Calu3 (cell line): ENCODE measurements around the gene KCNH5. TPM values are rescaled to one million over a fixed set of nuclear protein-coding genes. Genes with fewer than 3 reads are reported as not detected.
"Not testable (repeated sequence)": the region's sequence is repeated elsewhere in the genome, so short reads cannot be mapped to it uniquely, and the experiment has no call there.

ENCODE experiments used
- BruUV-seq: library from RNA; stranded (reverse); fragments of 400-500 nt; replicated peaks from 2 replicates; lab custom pipeline; 2021; lab: Mats Ljungman, UMichigan
- CTCF ChIA-PET: fragments of 300-600 bp; sonication (Branson Sonifier 250); formaldehyde crosslinking; loops from one replicate; lab custom pipeline; 2022; ENCODE audit warnings: antibody characterized with exemption; lab: Charles Lee
- DNase-seq: peaks from one replicate; pipeline ENCODE4 v3.0.0; 2022
- H3K27ac Mint-ChIP-seq: one replicate; pipeline ENCODE4 v1.8.0; 2022; ENCODE audit warnings: mixed read lengths; ENCODE audit not compliant: unreplicated experiment
- H3K27me3 Mint-ChIP-seq: one replicate; pipeline ENCODE4 v1.8.0; 2022; ENCODE audit warnings: mixed read lengths; ENCODE audit not compliant: unreplicated experiment
- H3K36me3 Mint-ChIP-seq: one replicate; pipeline ENCODE4 v1.8.0; 2022; ENCODE audit warnings: mild to moderate bottlenecking, moderate library complexity, mixed read lengths; ENCODE audit not compliant: insufficient read depth, unreplicated experiment
- H3K4me1 Mint-ChIP-seq: one replicate; pipeline ENCODE4 v1.8.0; 2022; ENCODE audit warnings: mild to moderate bottlenecking, low read depth, mixed read lengths; ENCODE audit not compliant: unreplicated experiment
- H3K4me3 Mint-ChIP-seq: one replicate; pipeline ENCODE4 v1.8.0; 2022; ENCODE audit warnings: mild to moderate bottlenecking, low read depth, moderate library complexity, mixed read lengths; ENCODE audit not compliant: unreplicated experiment
- H3K9me3 Mint-ChIP-seq: one replicate; pipeline ENCODE4 v1.8.0; 2022; ENCODE audit warnings: low read depth, mixed read lengths; ENCODE audit not compliant: unreplicated experiment
- CTCF ChIP-seq: fragments of 200-600 bp; IDR thresholded peaks from one replicate; pipeline ENCODE4 v1.8.0; 2022; ENCODE audit warnings: antibody characterized with exemption; ENCODE audit not compliant: unreplicated experiment
- intact Hi-C: fragments of 100-400 bp; cut with micrococcal nuclease; formaldehyde crosslinking; loops from one replicate; pipeline ENCODE4 v1.10.0; 2022; ENCODE audit not compliant: unreplicated experiment
- total RNA-seq: library from RNA; stranded (reverse); gene quantifications from 2 replicates; pipeline ENCODE4 v1.2.3, GENCODE V29; 2022

KCNH5 gene
- total RNA-seq, 1 experiment from 2014 or later: not detected

- Mint-ChIP-seq H3K4me3 (no peak overlapping the region), H3K27ac (no peak overlapping the region), H3K9me3 (peaks cover 3% of the 10 kb centered on the region), H3K27me3 (no peaks in the 10 kb centered on the region), H3K4me1 (no peaks in the 10 kb centered on the region), H3K36me3 (no peaks in the 10 kb centered on the region)
- DNase-seq: no peak
- BruUV-seq: no TSS peak
- TF ChIP-seq CTCF: no peak
- intact Hi-C loops: no loop called here
- CTCF ChIA-PET: no interaction called here
These were observed 237.6 kb downstream of the KCNH5 start for GRCh38 chr14:62807636-62808035.

GRCh38 chr14:62800577-62800976 lies 244.7 kb downstream of the KCNH5 start:
- H3K27ac Mint-ChIP-seq: no peak overlapping the region
- CTCF ChIA-PET: interaction anchor here (0.7 kb wide), 1 partner anchor 13 kb away, joined by 5 read pairs; no protein-coding TSS in a partner anchor
- no peak for TF ChIP-seq CTCF
- no peaks in the 10 kb centered on the region for H3K36me3 Mint-ChIP-seq
- H3K27me3 Mint-ChIP-seq: no peaks in the 10 kb centered on the region
- no peak overlapping the region for H3K4me3 Mint-ChIP-seq
- DNase-seq: no peak
- no peaks in the 10 kb centered on the region for H3K9me3 Mint-ChIP-seq
- no TSS peak for BruUV-seq
- intact Hi-C loops: no loop called here
- H3K4me1 Mint-ChIP-seq: no peaks in the 10 kb centered on the region

GRCh38 chr14:62796431-62796830 lies 248.8 kb downstream of the KCNH5 start:
- no peak for DNase-seq
- BruUV-seq: no TSS peak
- intact Hi-C loops: no loop called here
- CTCF ChIA-PET: no interaction called here
- no peaks in the 10 kb centered on the region for H3K9me3 Mint-ChIP-seq
- H3K4me3 Mint-ChIP-seq: no peak overlapping the region
- H3K4me1 Mint-ChIP-seq: no peaks in the 10 kb centered on the region
- no peaks in the 10 kb centered on the region for H3K36me3 Mint-ChIP-seq
- H3K27ac Mint-ChIP-seq: no peak overlapping the region
- H3K27me3 Mint-ChIP-seq: no peaks in the 10 kb centered on the region
- no peak for TF ChIP-seq CTCF

DNA sequence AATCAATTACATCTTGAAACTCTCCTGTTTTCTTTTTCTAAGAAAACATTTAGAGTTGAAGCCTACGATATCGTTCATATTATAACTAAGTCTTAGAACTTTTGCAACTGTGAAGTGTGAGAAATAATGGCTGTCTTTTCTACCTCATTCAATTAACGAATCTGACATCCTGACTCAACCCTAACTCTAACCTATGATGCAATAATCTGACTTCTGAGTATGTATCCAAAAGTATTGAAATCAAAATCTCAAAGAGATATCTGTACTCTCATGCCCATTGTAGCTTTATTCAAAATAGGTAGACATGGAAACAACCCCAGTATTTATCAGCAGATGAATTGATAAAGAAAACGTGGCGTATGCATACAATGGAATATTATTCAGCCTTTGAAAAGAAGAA lies 252.7 kb downstream of the KCNH5 start:
- BruUV-seq: no TSS peak

GRCh38 chr14:62781328-62781727 lies 263.9 kb downstream of the KCNH5 start:
- DNase-seq, CTCF ChIA-PET, intact Hi-C loops, H3K27ac Mint-ChIP-seq, H3K4me1 Mint-ChIP-seq, H3K4me3 Mint-ChIP-seq, BruUV-seq, H3K27me3 Mint-ChIP-seq, H3K36me3 Mint-ChIP-seq: not testable (repeated sequence)
- H3K9me3 Mint-ChIP-seq: peaks cover 11% of the 10 kb centered on the region

More for the DNA sequence above, 252.7 kb downstream of the KCNH5 start:
- intact Hi-C loops: no loop called here
- no peak for TF ChIP-seq CTCF
- Mint-ChIP-seq H3K27me3 (no peaks in the 10 kb centered on the region), H3K27ac (no peak overlapping the region), H3K9me3 (no peaks in the 10 kb centered on the region), H3K36me3 (no peaks in the 10 kb centered on the region), H3K4me1 (no peaks in the 10 kb centered on the region), H3K4me3 (no peak overlapping the region)
- DNase-seq: no peak
- CTCF ChIA-PET: no interaction called here
